ENCODE measurements around the gene CSNK1D.

The CSNK1D gene

GRCh38 chr17:82292251-82293154 lies 19.0 kb upstream of the CSNK1D start:
- DNase-seq = peak; percentile 100

GRCh38 chr17:82291582-82292250 lies 18.2 kb upstream of the CSNK1D start:
- peak; percentile 22 to 55 for DNase-seq

GRCh38 chr17:82287868-82288801 lies 14.6 kb upstream of the CSNK1D start:
- DNase-seq = peak; percentile 42 to 51

GRCh38 chr17:82287013-82287867 lies 13.7 kb upstream of the CSNK1D start:
- DNase-seq = no peak

- DNase-seq = no peak
Observed at GRCh38 chr17:82285141-82285540, 11.6 kb upstream of the CSNK1D start.

- DNase-seq = no peak
Observed at GRCh38 chr17:82283208-82283749, 9.8 kb upstream of the CSNK1D start.

GRCh38 chr17:82282239-82283207 lies 9.0 kb upstream of the CSNK1D start:
- DNase-seq = no peak

GRCh38 chr17:82281502-82282238 lies 8.2 kb upstream of the CSNK1D start:
- no peak for DNase-seq

GRCh38 chr17:82281076-82281475 lies 7.6 kb upstream of the CSNK1D start:
- DNase-seq = no peak

GRCh38 chr17:82280537-82280936 lies 7.0 kb upstream of the CSNK1D start:
- DNase-seq = no peak

GRCh38 chr17:82278786-82279391 lies 5.4 kb upstream of the CSNK1D start:
- no peak for DNase-seq

- DNase-seq = no peak
Observed at GRCh38 chr17:82278308-82278707, 4.8 kb upstream of the CSNK1D start.

- DNase-seq = no peak
Observed at GRCh38 chr17:82277851-82278250, 4.4 kb upstream of the CSNK1D start.

GRCh38 chr17:82276938-82277337 lies 3.4 kb upstream of the CSNK1D start:
- no peak for DNase-seq

GRCh38 chr17:82275326-82275725 lies 1.8 kb upstream of the CSNK1D start:
- DNase-seq = no peak

GRCh38 chr17:82274134-82275020 lies 877 bp upstream of the CSNK1D start:
- no peak for DNase-seq

GRCh38 chr17:82272495-82273326 lies 789 bp downstream of the CSNK1D start:
- DNase-seq = peak; percentile 21 to 44
